Adipocyte (in vitro differentiated cells): ENCODE data around the gene ATP1B3.

Experiments used
- DNase-seq: peaks from one replicate; pipeline ENCODE4 v3.0.0-alpha.2; 2015; ENCODE audit warnings: low read depth
- H3K27me3 ChIP-seq: replicated peaks from 2 replicates; pipeline ENCODE4 v1.7.0; 2013; ENCODE audit warnings: mild to moderate bottlenecking, low read length, moderate library complexity; ENCODE audit not compliant: control insufficient read depth, insufficient read depth
- H3K36me3 ChIP-seq: 2 replicates; pipeline ENCODE4 v1.7.0; 2013; ENCODE audit warnings: low read length, mild to moderate bottlenecking, moderate library complexity; ENCODE audit not compliant: control insufficient read depth, insufficient read depth, severe bottlenecking
- H3K4me1 ChIP-seq: 2 replicates; pipeline ENCODE4 v1.7.0; 2013; ENCODE audit warnings: mild to moderate bottlenecking, low read length, moderate library complexity; ENCODE audit not compliant: control insufficient read depth, insufficient read depth
- H3K4me3 ChIP-seq: 2 replicates; pipeline ENCODE4 v1.7.0; 2013; ENCODE audit warnings: mild to moderate bottlenecking, low read length, moderate library complexity
- H3K9ac ChIP-seq: 2 replicates; pipeline ENCODE4 v1.7.0; 2013; ENCODE audit warnings: mild to moderate bottlenecking, low read length, moderate library complexity
- H3K9me3 ChIP-seq: 2 replicates; pipeline ENCODE4 v1.7.0; 2013; ENCODE audit warnings: mild to moderate bottlenecking, low read length, moderate library complexity; ENCODE audit not compliant: control insufficient read depth

The ATP1B3 gene

DNA sequence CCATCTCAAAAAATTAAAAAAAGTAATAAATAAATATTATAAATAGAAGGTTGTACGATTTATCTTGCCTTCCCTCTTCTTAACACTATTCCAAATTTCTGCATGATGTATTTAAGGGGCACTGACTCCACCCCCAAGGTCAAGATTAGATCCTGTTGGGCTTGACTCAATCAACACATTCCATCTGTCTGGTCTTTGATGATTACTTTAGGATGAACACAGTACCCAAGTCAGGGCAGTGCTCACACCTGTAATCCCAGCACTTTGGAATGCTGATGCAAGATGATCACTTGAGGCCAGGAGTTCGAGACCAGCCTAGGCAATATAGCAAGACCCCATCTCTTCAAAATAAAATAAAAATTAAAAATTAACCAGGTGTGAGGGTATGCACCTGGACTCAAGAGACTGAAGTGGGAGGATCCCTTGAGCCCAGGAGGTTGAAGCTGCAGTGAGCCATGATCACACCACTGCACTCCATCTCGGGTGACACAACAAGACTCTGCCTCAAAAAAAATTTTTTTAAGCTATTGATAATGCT lies 14.1 kb upstream of the ATP1B3 start:
- Histone ChIP-seq H3K4me1 (peaks cover 14% of the 10 kb centered on the region), H3K9me3 (no peaks in the 10 kb centered on the region), H3K27me3 (no peaks in the 10 kb centered on the region), H3K9ac (no peak overlapping the region), H3K36me3 (no peaks in the 10 kb centered on the region), H3K4me3 (no peak overlapping the region)
- DNase-seq, result no peak

DNA sequence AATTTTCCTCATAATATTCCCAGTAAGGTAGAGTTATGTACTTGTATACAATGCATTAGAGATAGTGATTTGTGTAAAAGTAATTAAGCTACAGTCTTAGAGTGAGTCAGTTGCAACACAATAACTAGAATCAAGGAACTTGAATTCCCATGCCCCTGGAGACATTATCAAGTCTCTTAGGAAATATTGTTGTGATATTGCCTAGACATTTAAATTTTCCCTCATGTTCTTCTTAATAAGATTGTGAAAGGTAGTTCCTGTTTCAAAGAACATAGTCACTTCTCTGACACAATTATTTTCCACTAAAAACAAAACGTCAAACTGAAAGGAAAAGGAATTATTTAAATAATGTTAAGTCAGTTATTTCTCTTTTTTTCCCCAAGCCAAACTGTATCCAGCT lies 13.0 kb upstream of the ATP1B3 start:
- no peaks in the 10 kb centered on the region for H3K9me3 ChIP-seq
- H3K9ac ChIP-seq, result no peak overlapping the region
- DNase-seq, result peak; percentile 47
- H3K27me3 ChIP-seq, result no peaks in the 10 kb centered on the region
- no peak overlapping the region for H3K4me3 ChIP-seq
- H3K4me1 ChIP-seq, result peaks cover 14% of the 10 kb centered on the region
- H3K36me3 ChIP-seq, result no peaks in the 10 kb centered on the region

DNA sequence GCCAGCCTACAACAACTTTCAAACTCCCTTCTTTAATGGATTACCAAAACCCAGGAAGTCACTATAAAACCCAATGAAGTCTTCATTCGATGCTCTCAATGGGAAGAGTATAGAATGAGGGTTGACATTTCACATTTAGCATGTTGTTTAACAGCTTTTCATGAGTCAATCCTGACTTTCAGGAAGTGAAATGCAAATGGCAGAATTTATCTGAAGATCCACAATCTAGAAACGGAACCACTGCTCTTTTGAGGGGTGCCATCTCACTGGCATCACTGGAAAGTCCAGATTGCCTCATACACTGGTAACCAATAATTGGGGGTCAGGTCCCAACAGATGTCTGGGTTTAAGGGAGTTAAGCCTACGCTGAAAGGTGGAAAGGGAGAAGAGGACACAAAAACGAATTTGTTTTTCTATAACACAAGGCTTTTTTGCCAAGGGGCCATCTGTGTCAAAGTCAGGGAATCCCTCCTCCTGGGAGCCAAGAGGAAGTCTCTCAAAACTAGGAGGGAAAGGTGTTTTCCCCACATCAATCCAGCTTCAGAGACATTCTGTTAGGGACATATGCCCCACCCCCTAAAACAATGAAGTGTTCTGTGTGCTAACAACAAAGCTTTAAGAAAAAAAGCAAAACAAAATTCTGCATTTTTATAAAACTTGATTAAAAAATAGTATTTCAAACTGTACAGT lies 12.0 kb upstream of the ATP1B3 start:
- H3K27me3 ChIP-seq, result no peaks in the 10 kb centered on the region
- H3K9me3 ChIP-seq, result no peaks in the 10 kb centered on the region
- no peak for DNase-seq
- H3K4me3 ChIP-seq, result no peak overlapping the region
- peaks cover 14% of the 10 kb centered on the region for H3K4me1 ChIP-seq
- no peaks in the 10 kb centered on the region for H3K36me3 ChIP-seq
- H3K9ac ChIP-seq, result no peak overlapping the region

DNA sequence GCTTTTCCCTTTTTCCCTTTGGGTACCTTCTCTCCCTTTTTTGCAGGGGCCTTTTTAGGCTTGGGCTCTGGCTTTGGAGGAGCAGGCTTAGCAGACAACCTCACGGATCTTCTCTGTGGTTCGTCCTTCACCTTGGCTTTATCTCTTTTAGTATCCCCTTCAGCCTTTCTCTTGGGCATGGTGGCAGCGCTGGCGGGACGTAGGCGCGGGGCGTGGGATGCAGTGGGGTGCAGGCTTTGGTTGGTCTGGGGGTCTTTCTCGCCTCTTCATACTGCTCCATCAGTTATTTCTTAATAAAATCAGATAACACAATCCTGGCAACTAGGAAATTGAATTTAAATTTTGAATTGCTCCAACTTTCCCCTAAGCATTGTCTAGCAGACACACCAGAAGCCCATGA lies 11.3 kb upstream of the ATP1B3 start:
- H3K4me3 ChIP-seq, result no peak overlapping the region
- H3K27me3 ChIP-seq, result no peaks in the 10 kb centered on the region
- no peaks in the 10 kb centered on the region for H3K9me3 ChIP-seq
- H3K36me3 ChIP-seq, result no peaks in the 10 kb centered on the region
- DNase-seq, result no peak
- H3K9ac ChIP-seq, result no peak overlapping the region
- H3K4me1 ChIP-seq, result peaks cover 14% of the 10 kb centered on the region

DNA sequence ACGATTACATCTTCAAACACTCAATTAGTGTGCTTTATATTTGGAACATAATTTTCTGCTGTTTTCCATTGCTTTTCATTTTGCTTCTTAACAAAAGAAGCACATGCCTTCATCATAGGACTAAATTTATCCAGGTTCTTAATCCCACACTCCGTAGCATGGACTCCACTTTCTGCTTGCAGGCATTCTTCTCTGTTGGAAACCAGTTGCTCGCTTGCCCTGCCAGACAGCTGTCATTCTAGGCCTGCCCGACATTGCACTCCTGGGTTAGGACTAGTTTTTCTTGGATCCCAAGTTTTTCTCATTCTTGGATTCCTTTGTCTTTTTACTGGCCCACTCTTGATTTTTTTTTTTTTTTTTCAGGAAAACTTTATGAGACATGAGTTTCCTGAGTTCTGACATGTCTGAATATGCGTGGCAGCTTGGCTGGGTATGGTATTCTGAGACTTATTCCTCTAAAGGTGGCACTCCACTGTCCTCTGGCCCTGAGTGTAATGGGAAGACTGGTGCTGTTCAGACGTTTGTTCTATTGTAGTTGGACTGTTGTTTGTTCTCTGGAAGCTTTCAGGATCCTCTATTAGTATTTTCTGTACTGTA lies 6.3 kb upstream of the ATP1B3 start:
- Histone ChIP-seq H3K36me3 (no peaks in the 10 kb centered on the region), H3K9ac (no peak overlapping the region), H3K27me3 (no peaks in the 10 kb centered on the region), H3K9me3 (no peaks in the 10 kb centered on the region), H3K4me1 (peaks cover 3% of the 10 kb centered on the region), H3K4me3 (no peak overlapping the region)
- no peak for DNase-seq

DNA sequence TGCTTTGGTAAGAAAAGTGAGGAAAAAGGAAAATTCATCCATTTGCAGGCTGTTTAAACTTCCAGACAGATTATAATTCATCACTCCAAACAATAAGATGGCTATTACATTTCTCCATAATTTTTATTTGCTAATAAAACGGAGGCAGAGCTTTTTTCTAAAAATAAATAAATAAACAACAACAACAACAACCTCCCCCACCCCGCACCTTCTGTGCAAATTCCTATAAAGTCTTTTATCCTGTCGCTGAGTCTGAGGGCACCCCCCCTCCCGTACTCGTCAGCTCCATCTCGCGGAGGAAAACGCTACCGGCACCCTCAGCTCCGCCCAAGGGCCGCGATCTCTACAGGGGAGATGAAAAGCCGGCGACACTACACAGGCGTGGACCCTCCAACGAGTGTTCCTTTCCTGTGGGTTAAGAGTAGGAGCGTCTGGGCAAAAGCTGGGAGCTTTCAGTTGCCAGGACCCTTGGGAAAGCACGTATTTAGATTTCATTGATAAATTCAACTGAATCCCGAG lies 1.0 kb upstream of the ATP1B3 start:
- H3K9ac ChIP-seq, result peak overlapping the region; percentile 90
- no peaks in the 10 kb centered on the region for H3K27me3 ChIP-seq
- peak overlapping the region; percentile 99 for H3K4me3 ChIP-seq
- no peaks in the 10 kb centered on the region for H3K9me3 ChIP-seq
- H3K36me3 ChIP-seq, result no peaks in the 10 kb centered on the region
- peak; percentile 95 for DNase-seq
- H3K4me1 ChIP-seq, result peaks cover 12% of the 10 kb centered on the region

DNA sequence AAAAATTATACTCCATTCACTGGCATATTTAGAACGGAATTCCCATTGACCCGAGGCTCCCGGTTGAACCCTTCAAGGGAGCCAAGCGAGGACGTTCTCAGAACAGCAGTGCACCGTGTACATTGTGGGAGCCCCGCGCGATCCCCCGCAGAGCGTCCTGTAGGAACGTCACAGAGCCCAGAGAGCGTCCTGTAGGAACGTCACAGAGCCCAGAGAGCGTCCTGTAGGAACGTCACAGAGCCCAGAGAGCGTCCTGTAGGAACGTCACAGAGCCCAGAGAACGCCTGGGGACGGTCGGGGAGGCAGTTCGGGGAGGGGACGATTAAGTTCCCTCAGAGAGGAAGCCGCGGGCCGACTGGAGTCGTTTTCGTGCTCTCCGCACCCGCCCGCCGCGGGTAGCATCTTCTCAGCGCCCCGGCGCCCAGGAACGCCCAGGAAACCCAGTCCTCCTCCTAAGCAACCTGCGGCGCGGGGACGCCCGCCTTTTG lies 506 bp upstream of the ATP1B3 start:
- Histone ChIP-seq H3K9me3 (no peaks in the 10 kb centered on the region), H3K4me3 (peak overlapping the region; percentile 99), H3K9ac (peak overlapping the region; percentile 90), H3K36me3 (no peaks in the 10 kb centered on the region), H3K4me1 (peaks cover 12% of the 10 kb centered on the region), H3K27me3 (no peaks in the 10 kb centered on the region)
- peak; percentile 78 for DNase-seq

DNA sequence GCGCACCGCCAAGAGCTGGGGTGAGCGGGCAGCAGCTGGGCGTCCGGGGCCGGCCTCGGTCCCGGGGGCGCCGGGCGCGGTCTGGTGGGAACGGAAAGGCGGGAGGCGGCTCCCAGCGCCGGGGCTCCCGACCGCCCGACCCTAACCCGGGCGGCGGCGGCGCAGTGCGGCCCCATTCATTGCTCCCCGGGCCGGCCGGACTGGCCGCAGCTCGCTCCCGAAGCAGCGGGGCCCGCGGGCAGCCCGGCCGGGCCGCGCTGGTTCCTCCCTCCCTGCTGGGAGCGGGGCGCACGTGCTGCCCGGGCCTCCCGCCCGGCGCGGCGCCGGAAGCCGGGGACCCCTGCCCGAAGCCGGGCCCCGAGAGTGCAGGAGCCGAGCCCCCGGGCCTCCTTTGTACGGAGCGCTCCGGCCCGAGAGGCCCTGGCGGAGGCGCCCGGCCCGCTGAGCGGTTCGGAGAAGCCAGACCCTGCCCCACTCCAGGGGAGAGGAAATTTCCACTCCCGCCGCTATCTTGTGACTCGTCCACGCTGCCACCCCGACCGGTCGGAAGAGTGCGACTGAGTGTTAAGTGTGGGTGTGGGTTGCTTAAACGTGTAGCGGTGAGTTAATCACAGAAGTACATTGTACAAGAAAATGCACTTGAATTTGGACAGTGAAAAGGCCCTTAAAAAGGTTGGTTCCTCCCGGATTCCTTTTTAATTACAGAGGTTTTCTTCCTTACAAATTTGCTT lies 613 bp downstream of the ATP1B3 start:
- H3K9ac ChIP-seq, result peak overlapping the region; percentile 88
- peaks cover 2% of the 10 kb centered on the region for H3K36me3 ChIP-seq
- DNase-seq, result peak; percentile 82
- peaks cover 12% of the 10 kb centered on the region for H3K4me1 ChIP-seq
- peak overlapping the region; percentile 86 for H3K4me3 ChIP-seq
- no peaks in the 10 kb centered on the region for H3K27me3 ChIP-seq
- H3K9me3 ChIP-seq, result no peaks in the 10 kb centered on the region

DNA sequence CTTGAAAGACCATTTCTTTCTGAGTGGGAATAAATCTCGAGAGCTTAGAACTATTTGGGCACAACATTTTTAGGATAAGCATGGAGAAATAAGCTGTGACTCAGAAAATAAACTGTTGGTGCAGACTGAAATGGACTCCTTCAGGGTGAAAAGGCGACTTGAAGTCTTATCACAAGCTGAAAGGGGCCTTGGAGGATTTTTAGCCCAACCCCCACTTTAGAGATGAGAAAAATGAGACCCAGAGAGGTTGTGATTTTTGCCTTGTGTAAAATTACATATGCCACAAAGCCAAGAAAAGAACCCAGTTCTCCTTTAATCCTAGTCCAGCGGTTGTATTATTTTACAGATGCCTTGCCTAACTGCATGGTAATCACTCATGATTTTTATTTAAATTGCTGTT lies 1.5 kb downstream of the ATP1B3 start:
- peak; percentile 63 for DNase-seq
- H3K27me3 ChIP-seq, result no peaks in the 10 kb centered on the region
- H3K36me3 ChIP-seq, result peaks cover 4% of the 10 kb centered on the region
- peaks cover 12% of the 10 kb centered on the region for H3K4me1 ChIP-seq
- H3K9me3 ChIP-seq, result no peaks in the 10 kb centered on the region
- H3K9ac ChIP-seq, result peak overlapping the region; percentile 88
- H3K4me3 ChIP-seq, result peak overlapping the region; percentile 86

DNA sequence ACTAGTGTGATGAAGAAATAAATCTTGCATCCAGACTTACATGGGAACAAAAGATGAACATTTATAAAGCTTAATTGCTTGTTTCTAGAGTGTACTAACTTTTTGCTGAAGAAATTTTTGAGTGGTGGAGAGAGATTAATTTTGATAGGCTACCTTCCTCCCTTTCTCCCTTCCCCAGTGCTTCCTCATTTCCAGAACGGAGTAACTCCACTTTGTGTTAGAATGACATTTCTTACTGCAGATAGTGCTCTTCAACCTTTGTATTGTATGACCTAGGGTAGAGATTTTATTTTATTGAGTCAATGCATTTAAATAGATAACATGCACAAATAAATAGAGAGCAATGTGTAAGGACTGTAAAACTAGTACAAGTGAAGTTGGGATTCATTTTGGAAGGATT lies 1.9 kb downstream of the ATP1B3 start:
- DNase-seq, result peak; percentile 15
- peak overlapping the region; percentile 88 for H3K9ac ChIP-seq
- peaks cover 9% of the 10 kb centered on the region for H3K36me3 ChIP-seq
- H3K9me3 ChIP-seq, result no peaks in the 10 kb centered on the region
- H3K4me1 ChIP-seq, result peaks cover 12% of the 10 kb centered on the region
- H3K27me3 ChIP-seq, result no peaks in the 10 kb centered on the region
- peak overlapping the region; percentile 86 for H3K4me3 ChIP-seq

DNA sequence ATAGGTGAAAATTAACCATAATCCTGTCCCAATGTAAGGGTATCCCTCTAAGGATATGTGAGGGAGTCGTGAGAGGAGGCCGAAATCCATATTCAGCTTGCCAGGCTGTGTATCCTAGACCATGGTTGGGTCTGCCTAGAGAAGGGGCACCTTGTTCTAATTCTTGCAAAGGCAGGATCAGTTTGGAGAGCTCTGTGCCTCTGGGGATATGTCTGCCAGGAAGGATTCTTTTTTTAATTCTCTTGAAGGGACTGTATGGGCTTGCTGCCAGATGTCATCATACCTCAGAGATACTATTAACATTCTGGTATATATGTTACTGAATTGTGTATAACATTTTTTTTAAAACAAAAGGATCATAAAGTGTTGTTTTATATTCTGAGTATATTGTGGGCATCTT lies 2.4 kb downstream of the ATP1B3 start:
- Histone ChIP-seq H3K4me1 (peaks cover 12% of the 10 kb centered on the region), H3K9ac (peak overlapping the region; percentile 88), H3K36me3 (peaks cover 9% of the 10 kb centered on the region), H3K4me3 (peak overlapping the region; percentile 86), H3K9me3 (no peaks in the 10 kb centered on the region), H3K27me3 (no peaks in the 10 kb centered on the region)
- DNase-seq, result peak; percentile 74
